ENCODE results near the gene TMEM184B.

TMEM184B gene

GRCh38 chr22:38272373-38273134 is at the start of gene TMEM184B:
Gene TMEM184B (minus strand): TSS chr22:38273010. CDS start chr22:38247961, 25,049 bp downstream.
- DNase-seq (ENCODE audit: low read depth in 3 of 3), result peak; percentile 54 to 75 (median 67)

- no peak for DNase-seq (ENCODE audit: low read depth in 3 of 3)
Observed at GRCh38 chr22:38320605-38321402, 48.0 kb upstream of the TMEM184B start.

DNA sequence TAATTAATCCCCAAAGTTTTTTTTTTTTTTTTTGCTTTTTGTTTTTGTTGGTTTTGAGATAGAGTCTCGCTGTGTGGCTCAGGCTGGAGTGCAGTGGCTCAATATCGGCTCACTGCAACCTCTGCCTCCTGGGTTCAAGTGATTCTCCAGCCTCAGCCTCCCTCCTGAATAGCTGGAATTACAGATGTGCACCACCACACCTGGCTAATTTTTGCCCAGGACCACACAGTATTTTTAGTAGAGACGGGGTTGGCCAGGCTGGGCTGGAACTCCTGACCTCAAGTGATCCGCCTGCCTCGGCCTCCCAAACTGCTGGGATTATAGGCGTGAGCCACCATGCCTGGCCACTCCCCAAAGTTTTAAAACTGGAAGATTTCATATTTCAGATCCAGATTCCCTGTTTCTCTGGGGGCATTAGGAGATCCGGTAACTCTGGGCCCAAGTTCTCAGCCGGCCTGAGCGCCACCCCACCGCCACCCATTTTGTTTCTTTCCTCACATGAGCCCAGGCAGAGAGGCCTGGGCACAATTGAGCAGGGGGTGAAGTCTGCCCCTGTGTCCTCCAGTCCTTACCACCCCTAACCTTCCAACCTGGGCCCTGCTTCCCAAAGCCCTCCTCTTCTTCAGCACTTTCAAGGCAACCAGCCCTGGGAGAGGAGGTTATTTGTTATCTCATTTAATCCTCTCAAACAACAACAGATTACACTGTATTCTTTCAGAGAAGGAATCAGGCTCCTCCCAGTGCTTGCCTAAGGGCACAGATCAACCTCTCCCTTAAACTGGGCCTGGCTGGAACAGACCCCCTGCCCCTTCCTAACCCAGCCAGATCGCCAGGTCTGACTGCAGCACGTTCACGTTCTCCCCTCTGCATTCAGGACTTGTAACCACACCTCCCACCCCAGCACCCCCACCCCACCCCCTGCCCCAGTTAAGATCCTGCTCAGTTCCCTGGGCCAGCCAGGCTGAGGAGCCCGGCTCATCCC is 46.3 kb upstream of the TMEM184B start:
- no peak for DNase-seq (ENCODE audit: low read depth in 3 of 3)

- DNase-seq (ENCODE audit: low read depth in 3 of 3), result no peak
Observed at GRCh38 chr22:38317995-38318715, 45.3 kb upstream of the TMEM184B start.

- DNase-seq (ENCODE audit: low read depth in 3 of 3), result peak; percentile 36 to 68 (median 59)
Observed at GRCh38 chr22:38317122-38317994, 44.5 kb upstream of the TMEM184B start, which contains the start of gene CSNK1E. Gene CSNK1E (minus strand): TSS chr22:38317433. CDS start chr22:38314157, 3,276 bp downstream.

GRCh38 chr22:38316364-38317121 is 43.7 kb upstream of the TMEM184B start:
- peak in 1 of 3 experiments; percentile 35 for DNase-seq (ENCODE audit: low read depth in 3 of 3)

DNA sequence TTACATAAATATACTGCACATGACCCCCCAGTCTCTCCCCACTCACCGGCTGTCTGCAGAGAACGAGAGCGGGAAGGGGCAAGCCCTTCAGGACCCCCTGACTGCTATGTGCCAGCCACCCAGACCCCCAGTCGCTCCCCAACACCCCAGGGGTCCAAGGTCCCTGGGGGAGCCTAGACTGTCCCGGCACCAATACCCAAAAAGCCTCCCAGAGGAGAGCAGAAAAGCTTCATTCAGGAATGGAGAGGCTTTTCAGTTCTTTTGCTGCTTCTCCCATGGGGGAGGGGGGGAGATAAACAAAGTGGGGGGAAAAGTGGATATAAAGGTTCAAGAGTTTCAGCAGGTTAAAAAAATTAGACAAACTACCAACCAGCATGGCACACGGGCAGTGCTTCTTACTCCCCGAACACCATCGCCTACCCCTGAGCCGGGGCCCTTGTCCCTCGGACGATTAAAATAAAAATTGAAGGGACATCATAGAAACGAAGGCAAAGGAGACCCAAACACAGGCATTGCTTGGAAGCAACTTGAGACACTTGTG is 43.1 kb upstream of the TMEM184B start:
- no peak for DNase-seq (ENCODE audit: low read depth in 3 of 3)

DNA sequence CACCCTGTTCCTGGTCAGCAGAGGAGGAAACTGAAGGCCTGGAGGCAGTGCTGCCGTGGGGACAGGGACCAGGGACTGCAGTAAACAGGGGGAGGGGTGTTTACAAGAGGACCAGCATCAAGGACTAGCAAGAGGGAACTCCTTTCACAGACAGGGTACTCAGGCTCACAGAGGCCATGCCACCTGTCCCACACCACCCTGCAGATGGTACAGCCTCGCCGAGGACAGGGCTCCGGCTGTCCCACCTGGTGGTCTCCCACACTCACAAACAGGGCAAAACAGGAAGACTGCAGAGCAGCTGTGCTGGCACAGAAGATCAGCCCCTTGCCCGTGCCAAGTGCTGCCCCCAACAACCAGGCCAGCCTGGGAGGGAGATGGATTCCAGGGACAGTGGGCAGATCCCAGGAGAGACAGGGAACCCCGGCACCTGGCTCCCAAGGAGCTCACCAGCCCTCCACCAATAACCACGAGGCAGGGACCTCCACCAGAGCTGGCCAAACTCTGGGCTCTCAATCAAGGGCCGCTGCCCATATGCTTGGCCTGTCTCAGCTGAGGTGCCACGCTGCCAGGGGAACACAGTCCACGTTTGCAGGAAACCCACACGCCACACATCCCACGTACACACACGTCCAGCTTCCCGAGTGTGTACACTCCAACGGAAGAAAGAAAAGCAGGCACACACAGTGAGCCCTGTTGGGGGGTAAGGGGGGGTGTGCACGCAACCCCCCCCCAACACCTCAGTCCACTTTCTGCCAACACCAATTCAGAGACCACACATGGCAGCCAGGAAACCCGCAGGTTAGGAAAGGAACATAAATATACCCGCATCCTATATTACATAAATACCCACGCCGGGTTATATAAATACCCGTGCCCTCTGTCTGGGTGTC is 42.4 kb upstream of the TMEM184B start:
- no peak for DNase-seq (ENCODE audit: low read depth in 3 of 3)

DNA sequence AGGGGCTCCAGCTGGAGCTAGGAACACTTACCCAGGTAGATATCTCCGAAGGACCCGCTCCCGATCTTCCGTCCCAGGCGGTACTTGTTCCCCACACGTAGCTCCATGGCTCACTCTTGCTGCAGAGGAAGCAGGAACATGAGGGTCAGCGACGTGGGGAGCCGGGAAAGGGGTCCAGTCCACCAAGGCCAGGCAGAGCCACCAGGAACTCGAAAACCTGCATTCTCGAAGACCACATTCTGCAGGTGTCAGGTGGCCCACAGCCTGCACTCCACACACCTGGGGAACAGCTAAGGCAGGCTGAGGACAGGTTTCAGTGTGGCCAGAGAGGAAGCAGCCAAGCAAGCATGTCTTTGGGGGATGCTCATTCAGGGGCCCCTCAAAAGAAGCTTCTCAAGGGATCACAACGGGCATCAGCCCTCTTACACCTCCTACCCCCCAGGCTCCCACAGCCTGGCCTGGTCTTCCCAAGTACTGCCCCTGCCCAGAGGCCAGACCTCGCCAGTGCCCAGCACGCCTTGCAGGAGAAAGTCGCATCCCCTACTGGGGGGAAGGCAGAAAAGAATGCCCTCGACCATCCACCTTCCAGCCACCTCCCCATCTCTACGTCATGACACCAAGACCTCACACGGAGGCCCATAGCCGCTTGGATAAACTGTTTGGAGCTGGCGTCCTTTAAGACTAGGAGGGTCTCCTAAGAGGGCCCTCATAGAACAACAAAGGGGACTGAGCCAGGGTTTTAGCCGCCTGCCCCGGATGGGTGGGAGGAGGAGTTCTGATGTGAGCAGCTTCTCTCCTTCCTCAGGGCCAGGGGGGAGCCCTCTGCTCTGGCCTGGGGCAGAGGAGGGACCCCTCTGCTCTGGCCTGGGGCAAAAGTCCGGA is 41.5 kb upstream of the TMEM184B start:
- DNase-seq (ENCODE audit: low read depth in 3 of 3), result no peak

DNA sequence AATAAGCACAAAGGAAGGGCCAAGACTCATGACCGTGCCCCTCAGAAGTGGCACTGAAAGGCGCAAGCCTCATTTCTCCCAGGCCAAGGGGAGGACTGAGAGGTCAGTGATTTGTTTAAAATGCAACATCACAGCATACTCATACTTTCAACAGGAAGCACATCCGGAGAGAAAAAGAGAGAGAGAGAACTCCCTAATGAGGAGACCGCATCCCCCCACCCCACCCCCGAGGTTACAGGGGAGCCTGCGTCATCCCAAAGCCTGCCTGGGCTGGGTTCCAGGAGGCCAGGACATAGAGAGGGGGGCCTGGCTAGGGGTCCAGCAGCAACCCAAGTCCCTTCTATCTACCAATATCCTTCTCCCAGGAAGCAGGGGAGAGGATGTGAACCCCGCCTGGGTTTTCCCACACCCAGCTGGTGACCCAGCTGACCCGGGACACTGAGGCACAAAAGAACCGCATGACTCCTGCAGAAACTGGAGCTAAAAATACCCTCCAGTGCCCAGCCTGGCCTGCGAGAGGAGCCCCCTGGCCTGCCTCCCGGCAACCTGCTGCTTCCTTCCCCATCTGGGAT is 40.7 kb upstream of the TMEM184B start:
- DNase-seq (ENCODE audit: low read depth in 3 of 3), result no peak

DNA sequence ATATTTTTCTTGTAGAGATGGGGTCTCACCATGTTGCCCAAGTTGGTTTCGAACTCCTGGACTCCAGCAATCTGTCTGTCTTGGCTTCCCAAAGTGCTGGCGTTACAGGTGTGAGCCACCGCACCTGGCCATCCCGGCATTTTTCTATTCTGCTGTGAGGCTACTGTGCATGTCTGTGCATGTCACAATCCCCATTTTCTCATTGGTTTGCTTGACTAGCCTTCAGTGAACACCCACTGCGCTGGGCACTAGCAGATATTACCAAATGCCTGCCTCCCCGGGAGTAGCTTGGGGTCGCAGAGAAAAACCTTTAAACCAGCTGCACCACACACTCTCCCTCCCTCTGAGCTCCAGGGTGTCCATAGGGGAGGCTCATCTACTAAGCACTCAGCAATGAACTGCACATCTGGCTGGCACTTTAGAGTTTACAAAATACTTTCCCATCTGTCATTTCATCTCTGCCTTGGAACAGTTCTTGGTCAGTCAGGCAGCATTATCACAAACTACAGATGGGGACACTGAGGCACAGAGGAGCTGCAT is 39.5 kb upstream of the TMEM184B start:
- no peak for DNase-seq (ENCODE audit: low read depth in 3 of 3)

- DNase-seq (ENCODE audit: low read depth in 3 of 3), result no peak
Observed at GRCh38 chr22:38311323-38311620, 38.5 kb upstream of the TMEM184B start.

DNA sequence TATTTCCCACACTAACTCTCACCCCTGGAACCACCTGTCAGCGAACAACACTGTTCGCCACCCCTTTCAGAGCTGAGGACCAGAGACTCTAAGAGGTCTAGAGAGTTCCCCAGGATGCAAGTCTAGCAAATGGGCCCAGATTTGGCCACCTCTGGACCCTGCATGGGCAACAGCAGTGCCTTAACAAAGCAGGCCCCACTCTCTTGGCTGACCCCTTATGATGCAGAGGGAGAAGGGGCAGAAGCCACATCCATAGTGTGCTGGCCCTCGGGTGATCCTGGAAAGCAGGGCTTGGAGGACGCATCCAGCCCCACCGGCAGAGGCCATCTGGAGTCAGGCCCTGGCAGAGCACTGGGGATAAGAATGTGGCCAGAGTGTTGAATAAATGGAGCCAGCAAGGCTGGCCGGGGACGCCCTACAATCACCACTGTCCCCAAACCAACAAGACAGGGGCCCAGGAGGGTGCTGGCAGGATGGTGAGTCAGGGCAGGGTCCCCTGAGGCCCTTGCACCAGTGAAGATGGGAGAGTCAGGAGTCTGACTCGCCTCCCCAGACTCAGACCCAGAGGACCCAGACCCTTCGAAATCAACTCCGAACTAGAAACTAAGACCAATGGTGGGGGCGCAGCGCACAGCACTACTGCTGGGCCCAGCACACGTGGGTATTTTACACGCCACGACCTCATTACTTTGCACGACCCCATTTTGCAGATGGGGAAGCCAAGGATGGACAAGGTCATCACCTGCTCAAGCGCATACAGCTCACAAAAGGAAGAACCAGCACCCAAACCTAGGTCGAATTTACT is 37.9 kb upstream of the TMEM184B start:
- no peak for DNase-seq (ENCODE audit: low read depth in 3 of 3)

GRCh38 chr22:38309614-38310517 is 37.1 kb upstream of the TMEM184B start:
- no peak for DNase-seq (ENCODE audit: low read depth in 3 of 3)
